GM18505 (cell line): ENCODE results near the gene NRF1.
"Not testable (repeated sequence)": the region's sequence is repeated elsewhere in the genome, so short reads cannot be mapped to it uniquely, and the experiment has no call there.

Experiments used
- ATAC-seq: cut with Tn5 transposase; IDR thresholded peaks from one replicate; pipeline ENCODE4 v1.9.1; 2021; ENCODE audit not compliant: unreplicated experiment
- POLR2A ChIP-seq: IDR thresholded peaks from 4 replicates; pipeline ENCODE4 v1.6.1; 2011; ENCODE audit warnings: borderline replicate concordance; ENCODE audit not compliant: insufficient read depth, insufficient read length; ENCODE audit errors: extremely low read depth

Gene NRF1

DNA sequence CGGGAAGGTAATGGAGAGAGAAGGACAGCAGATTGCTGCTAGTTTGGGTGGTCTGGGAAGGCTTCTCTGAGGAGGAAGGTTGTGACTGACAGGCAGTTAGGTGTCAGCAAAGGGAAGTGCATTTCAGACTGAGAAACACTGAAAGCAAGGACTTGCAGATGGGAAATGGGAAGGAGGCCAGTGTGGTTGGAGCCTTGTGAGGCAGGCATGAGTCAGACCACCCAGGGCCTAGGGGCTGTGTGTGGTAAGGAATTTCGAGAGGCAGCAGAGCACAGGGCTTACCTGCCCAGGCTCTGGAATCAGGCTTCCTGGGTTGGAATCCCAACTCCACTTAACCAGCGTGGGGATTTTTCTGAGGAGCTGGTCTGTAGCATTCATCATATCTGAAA is 53.5 kb downstream of the NRF1 start:
- ATAC-seq, result no peak
- no peak for TF ChIP-seq POLR2A

DNA sequence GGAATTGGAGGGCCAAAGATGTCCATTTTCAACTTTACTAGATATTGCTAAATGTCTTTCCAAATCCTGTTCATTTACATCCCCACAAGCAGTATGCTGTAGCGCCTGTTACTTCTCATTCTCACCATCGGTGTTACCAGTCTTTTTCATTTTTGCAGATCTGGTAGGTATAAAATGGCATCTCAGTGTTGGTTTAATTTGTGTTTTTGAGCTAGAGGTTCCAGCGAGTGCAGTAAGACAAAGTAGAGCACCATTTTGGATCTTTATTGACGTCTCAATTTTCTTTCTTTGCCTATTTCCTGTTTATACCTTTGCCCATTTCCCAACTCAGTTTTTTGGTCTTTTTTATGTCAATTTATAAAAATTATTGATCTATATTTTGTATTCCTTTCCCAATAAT is 55.6 kb downstream of the NRF1 start:
- no peak for TF ChIP-seq POLR2A
- ATAC-seq, result no peak

GRCh38 chr7:129667551-129667950 is 56.0 kb downstream of the NRF1 start:
- ATAC-seq, result no peak
- no peak for TF ChIP-seq POLR2A

GRCh38 chr7:129669901-129670300 is 58.4 kb downstream of the NRF1 start:
- no peak for ATAC-seq
- TF ChIP-seq POLR2A, result no peak

DNA sequence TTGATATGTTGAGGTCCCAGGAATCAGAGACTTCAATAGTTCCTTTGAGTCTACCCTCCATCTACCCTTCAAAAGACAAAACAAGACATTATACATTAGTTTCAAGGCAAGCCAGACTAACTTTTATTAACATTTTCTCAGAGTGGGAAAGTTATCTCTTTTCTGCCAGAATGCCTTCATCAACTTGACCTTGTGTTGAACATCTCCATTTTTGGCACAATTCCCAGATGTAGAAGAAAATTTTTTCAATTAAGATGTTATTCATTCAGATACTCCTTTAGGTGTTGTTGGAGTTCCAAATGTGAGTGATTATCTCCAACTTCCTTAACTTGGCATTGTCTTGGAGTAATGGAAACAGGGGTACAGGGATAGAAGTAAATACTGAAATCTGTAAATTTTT is 59.1 kb downstream of the NRF1 start:
- no peak for TF ChIP-seq POLR2A
- ATAC-seq, result no peak

DNA sequence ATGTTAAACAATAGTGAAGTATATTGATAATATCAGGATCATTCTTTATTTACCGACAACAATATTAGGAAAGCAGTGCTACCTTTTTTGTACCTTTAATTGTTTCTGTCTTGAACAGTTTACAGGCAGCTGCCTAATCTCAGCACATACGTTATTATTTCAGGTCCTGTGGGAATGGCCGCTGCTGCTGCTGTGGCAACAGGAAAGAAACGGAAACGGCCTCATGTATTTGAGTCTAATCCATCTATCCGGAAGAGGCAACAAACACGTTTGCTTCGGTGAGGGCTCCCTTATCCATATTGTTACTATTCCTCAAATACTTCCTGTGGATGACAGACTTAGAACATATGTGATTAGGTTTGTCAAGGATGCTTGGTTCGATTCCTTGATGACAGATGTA is 59.7 kb downstream of the NRF1 start:
- no peak for ATAC-seq
- no peak for TF ChIP-seq POLR2A

GRCh38 chr7:129674475-129674874 is 63.0 kb downstream of the NRF1 start:
- not testable (repeated sequence) for ATAC-seq

- TF ChIP-seq POLR2A, result no peak
- no peak for ATAC-seq
Observed at GRCh38 chr7:129675521-129675920, 64.0 kb downstream of the NRF1 start.

- no peak for ATAC-seq
- no peak for TF ChIP-seq POLR2A
Observed at GRCh38 chr7:129676017-129676897, 64.7 kb downstream of the NRF1 start.

GRCh38 chr7:129677796-129678195 is 66.3 kb downstream of the NRF1 start:
- ATAC-seq, result no peak
- no peak for TF ChIP-seq POLR2A

DNA sequence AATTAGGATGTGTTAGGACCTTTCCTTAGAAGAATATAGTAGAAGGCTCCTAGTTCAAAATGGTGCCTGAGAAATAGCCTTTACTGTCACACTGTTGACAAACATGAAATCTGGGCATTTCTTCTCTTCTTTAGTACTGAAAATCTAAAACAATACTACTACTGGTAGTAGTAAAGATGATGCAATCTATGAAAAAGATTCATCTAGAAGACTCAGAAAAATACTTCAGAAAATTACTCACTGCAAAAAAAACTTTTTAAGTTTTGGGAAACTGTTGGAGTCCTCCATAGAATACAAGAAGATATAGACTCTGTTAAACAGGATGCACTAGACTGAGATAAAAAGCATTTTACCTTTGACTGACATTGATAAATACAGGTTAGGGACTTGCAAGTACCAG is 67.1 kb downstream of the NRF1 start:
- TF ChIP-seq POLR2A, result no peak
- no peak for ATAC-seq

DNA sequence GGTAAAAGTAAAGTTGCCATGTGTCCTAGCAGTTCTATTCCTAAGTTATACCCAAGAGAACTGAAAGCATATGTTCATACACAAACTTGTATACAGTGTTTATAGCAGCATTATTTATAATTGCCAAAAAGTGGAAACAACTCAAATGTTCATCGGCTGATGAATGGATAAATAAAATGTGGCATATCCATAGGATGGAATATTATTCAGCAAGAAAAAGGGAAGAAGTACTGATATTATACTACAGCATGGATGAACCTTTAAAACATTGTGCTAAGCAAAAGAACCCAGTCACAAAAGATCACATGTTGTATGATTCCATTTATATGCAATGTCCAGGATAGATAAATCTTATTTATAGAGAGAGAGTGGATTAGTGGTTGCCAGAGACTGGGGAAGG is 68.9 kb downstream of the NRF1 start:
- no peak for ATAC-seq
- TF ChIP-seq POLR2A, result no peak

DNA sequence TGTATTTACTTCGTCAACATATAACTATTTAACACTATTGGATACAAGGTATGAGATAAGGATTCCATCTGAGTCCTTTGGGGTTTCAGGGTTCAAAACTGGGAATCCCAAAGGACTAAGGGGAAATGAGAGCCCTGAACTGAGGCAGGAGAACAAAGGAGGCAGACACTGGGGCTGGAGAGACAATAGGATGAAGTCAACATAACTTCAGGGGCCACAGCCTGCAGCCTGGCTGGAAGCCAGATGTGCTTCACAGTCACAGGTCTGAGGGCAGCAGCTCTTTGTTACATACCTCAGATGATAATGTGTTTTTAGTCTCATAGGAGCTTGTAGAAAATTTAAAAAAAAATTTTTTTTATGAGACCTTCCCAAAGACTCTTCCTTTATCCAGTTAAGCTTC is 73.3 kb downstream of the NRF1 start:
- ATAC-seq, result no peak
- TF ChIP-seq POLR2A, result no peak

DNA sequence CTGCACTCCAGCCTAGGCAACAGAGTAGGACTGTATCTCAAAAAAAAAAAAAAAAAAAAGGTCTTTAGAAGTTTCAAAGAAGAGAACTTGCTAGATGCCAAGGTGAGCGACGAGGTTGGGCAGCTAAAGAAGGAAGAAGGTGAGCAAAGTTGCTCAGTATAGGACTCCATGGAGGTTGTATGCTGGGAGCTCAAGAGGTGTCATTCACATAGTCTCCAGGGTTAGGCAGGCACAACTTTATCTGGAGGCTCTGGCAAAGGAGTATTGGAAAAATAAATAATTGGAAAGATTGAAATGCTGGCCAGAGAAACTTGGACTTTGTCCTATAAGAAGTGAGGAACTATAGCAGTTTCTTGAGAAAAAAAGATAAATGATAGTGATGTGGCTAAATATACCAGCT is 74.5 kb downstream of the NRF1 start:
- TF ChIP-seq POLR2A, result no peak
- ATAC-seq, result no peak
